Neutrophil (primary cell): Measurements from ENCODE around the gene GLIS1.

ENCODE experiments used
- H3K27ac ChIP-seq: fragments of 200-600 bp; sonication (generic); 2 replicates; pipeline ENCODE4 v1.5.1; 2016; ENCODE audit warnings: mild to moderate bottlenecking, moderate library complexity
- H3K27me3 ChIP-seq: fragments of 200-600 bp; sonication (generic); 2 replicates; pipeline ENCODE4 v1.6.0; 2016; ENCODE audit warnings: mild to moderate bottlenecking
- H3K36me3 ChIP-seq: fragments of 200-600 bp; sonication (generic); 2 replicates; pipeline ENCODE4 v1.5.1; 2017
- H3K4me1 ChIP-seq, 2 experiments: fragments of 200-600 bp in 1 of 2; sonication (generic) in 1 of 2; 1 replicate in 1 of 2; 2 replicates in 1 of 2; pipeline versions ENCODE4 v1.5.1 to v1.6.1; 2013 to 2016; ENCODE audit warnings: low read depth in 1 of 2, low read length in 1 of 2, mild to moderate bottlenecking in 1 of 2, moderate library complexity in 1 of 2; ENCODE audit not compliant: control insufficient read depth in 1 of 2, insufficient read depth in 1 of 2
- H3K4me3 ChIP-seq, 2 experiments: fragments of 200-600 bp in 1 of 2; sonication (generic) in 1 of 2; 1 replicate in 1 of 2; 2 replicates in 1 of 2; pipeline ENCODE4 v1.5.1; 2013 to 2016; ENCODE audit warnings: low read depth in 1 of 2, low read length in 1 of 2, mild to moderate bottlenecking in 1 of 2, moderate library complexity in 1 of 2
- H3K9me3 ChIP-seq: fragments of 200-600 bp; sonication (generic); 2 replicates; pipeline ENCODE4 v1.5.1; 2016
- CTCF ChIP-seq: fragments of 200-600 bp; sonication (generic); IDR thresholded peaks from 2 replicates; pipeline ENCODE4 v1.5.1; 2016; ENCODE audit warnings: antibody characterized with exemption

GLIS1 gene

GRCh38 chr1:53661496-53661895 lies 77.5 kb downstream of the GLIS1 start:
- TF ChIP-seq CTCF = no peak
- H3K4me1 ChIP-seq = no peaks in the 10 kb centered on the region
- H3K27me3 ChIP-seq = peaks cover 3% of the 10 kb centered on the region

GRCh38 chr1:53660666-53661065 lies 78.3 kb downstream of the GLIS1 start:
- no peak for TF ChIP-seq CTCF
- no peaks in the 10 kb centered on the region for H3K4me1 ChIP-seq
- no peaks in the 10 kb centered on the region for H3K36me3 ChIP-seq
- peaks cover 11% of the 10 kb centered on the region for H3K27me3 ChIP-seq
- H3K9me3 ChIP-seq = no peaks in the 10 kb centered on the region
- H3K4me3 ChIP-seq = no peak overlapping the region
- H3K27ac ChIP-seq = no peak overlapping the region

More at GRCh38 chr1:53661496-53661895, 77.5 kb downstream of the GLIS1 start:
- H3K4me3 ChIP-seq = no peak overlapping the region
- no peaks in the 10 kb centered on the region for H3K9me3 ChIP-seq
- H3K36me3 ChIP-seq = no peaks in the 10 kb centered on the region
- H3K27ac ChIP-seq = no peak overlapping the region

- Histone ChIP-seq H3K4me3 (no peak overlapping the region), H3K27ac (no peak overlapping the region), H3K9me3 (no peaks in the 10 kb centered on the region), H3K36me3 (no peaks in the 10 kb centered on the region), H3K27me3 (peaks cover 11% of the 10 kb centered on the region), H3K4me1 (no peaks in the 10 kb centered on the region)
- TF ChIP-seq CTCF = no peak
These were observed 79.5 kb downstream of the GLIS1 start for GRCh38 chr1:53659436-53659835.

GRCh38 chr1:53658489-53659230 lies 80.3 kb downstream of the GLIS1 start:
- Histone ChIP-seq H3K27me3 (peaks cover 11% of the 10 kb centered on the region), H3K4me1 (no peaks in the 10 kb centered on the region), H3K27ac (no peak overlapping the region), H3K36me3 (no peaks in the 10 kb centered on the region), H3K9me3 (no peaks in the 10 kb centered on the region), H3K4me3 (no peak overlapping the region)
- no peak for TF ChIP-seq CTCF

GRCh38 chr1:53657891-53658396 lies 81.0 kb downstream of the GLIS1 start:
- Histone ChIP-seq H3K4me3 (no peak overlapping the region), H3K36me3 (no peaks in the 10 kb centered on the region), H3K27me3 (peaks cover 11% of the 10 kb centered on the region), H3K4me1 (no peaks in the 10 kb centered on the region), H3K9me3 (no peaks in the 10 kb centered on the region), H3K27ac (no peak overlapping the region)
- TF ChIP-seq CTCF = no peak
